Measurements from ENCODE around the gene CDKN2B-AS1. TPM values are rescaled to one million over a fixed set of nuclear protein-coding genes. Genes with fewer than 3 reads are reported as not detected.

CDKN2B-AS1 gene
- total RNA-seq, 4 donors from 2014 or later: 0.42 to 3.9 (median 0.69) TPM; not detected in 1

DNA sequence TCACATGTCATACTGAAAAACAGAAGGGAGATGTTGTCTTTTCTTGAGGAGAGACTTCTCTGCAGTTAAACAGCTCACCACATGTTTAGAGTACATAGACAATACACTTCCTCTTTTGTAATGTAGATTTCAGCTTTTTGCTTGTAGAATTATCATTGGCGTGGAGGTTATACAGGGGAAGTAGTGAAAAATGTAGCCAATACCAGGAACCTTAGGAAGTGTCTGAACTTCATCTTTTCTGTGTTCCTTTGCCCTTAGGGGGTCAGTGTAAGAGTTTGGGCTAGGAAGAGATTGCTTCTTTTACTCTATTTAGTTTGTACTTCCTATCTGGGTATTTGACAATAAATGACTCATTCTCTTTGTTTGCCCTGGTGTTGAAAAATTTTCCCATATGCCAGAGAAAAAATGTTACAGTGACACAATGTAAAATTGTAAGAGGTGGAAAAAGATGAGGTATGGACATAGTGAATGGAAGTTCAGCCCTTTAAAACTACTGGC, 35.6 kb downstream of the CDKN2B-AS1 start:
- peak; percentile 57 for ATAC-seq
- no peaks in the 10 kb centered on the region for H3K4me1 ChIP-seq
- no peaks in the 10 kb centered on the region for H3K9me3 ChIP-seq
- peaks cover 3% of the 10 kb centered on the region for H3K27me3 ChIP-seq
- no peaks in the 10 kb centered on the region for H3K36me3 ChIP-seq
- no peak overlapping the region for H3K4me3 ChIP-seq
- 45 to 60% methylated on average over 1 of the region's 1 CpG for WGBS, 2 donors (ENCODE audit: low coverage in 1 of 2)
- H3K27ac ChIP-seq: no peak overlapping the region
- no peak for TF ChIP-seq POLR2A (IDR thresholded peaks at IDR 0.05)

DNA sequence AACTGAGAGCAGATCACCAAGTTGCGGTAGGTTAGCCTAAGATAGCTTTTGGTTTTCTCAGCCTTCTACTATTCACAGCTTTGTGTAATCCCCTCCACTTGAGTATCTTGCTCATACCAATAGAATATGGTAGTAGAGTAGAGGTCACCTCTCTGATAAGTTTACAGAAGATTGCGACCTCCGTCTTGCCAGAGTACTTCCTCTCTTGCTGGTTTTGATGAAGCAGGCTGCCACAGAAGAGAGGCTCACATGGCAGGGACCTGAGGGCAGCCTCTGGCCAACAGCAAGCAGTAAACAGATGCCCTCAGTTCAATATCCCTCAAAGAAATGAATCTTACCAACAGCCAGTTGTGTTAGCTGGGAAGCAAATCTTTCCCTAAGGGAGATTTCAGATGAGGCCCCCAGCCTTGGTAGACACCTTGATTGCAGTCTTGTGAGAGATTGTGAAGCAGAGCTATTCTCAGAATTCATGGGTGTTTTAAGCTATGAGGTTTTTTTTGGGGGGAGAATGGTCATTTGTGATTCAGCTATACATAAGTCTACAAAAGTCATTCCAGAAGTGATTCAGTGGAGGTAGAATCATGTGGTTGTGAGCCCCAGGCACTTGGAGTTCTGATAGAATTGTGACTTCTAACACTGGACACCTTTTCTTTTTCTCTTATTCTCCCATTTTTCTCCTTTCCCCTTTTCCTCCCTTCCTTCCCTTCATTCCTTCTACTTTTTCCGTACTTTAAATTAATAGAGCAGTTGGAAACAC, 37.2 kb downstream of the CDKN2B-AS1 start:
- Histone ChIP-seq H3K4me3 (no peak overlapping the region), H3K9me3 (no peaks in the 10 kb centered on the region), H3K4me1 (no peaks in the 10 kb centered on the region), H3K27me3 (peaks cover 3% of the 10 kb centered on the region), H3K36me3 (no peaks in the 10 kb centered on the region), H3K27ac (no peak overlapping the region)
- TF ChIP-seq EP300 (IDR thresholded peaks at IDR 0.05): no peak
- TF ChIP-seq, protein P1, sequence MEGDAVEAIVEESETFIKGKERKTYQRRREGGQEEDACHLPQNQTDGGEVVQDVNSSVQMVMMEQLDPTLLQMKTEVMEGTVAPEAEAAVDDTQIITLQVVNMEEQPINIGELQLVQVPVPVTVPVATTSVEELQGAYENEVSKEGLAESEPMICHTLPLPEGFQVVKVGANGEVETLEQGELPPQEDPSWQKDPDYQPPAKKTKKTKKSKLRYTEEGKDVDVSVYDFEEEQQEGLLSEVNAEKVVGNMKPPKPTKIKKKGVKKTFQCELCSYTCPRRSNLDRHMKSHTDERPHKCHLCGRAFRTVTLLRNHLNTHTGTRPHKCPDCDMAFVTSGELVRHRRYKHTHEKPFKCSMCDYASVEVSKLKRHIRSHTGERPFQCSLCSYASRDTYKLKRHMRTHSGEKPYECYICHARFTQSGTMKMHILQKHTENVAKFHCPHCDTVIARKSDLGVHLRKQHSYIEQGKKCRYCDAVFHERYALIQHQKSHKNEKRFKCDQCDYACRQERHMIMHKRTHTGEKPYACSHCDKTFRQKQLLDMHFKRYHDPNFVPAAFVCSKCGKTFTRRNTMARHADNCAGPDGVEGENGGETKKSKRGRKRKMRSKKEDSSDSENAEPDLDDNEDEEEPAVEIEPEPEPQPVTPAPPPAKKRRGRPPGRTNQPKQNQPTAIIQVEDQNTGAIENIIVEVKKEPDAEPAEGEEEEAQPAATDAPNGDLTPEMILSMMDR (IDR thresholded peaks at IDR 0.05): no peak
- no peak for TF ChIP-seq POLR2A (IDR thresholded peaks at IDR 0.05)
- no peak for TF ChIP-seq POLR2AphosphoS5 (IDR thresholded peaks at IDR 0.05)
- WGBS, 2 donors (ENCODE audit: low coverage in 1 of 2): 75 to 81% methylated on average over 3 of the region's 4 CpGs
- ATAC-seq: no peak

DNA sequence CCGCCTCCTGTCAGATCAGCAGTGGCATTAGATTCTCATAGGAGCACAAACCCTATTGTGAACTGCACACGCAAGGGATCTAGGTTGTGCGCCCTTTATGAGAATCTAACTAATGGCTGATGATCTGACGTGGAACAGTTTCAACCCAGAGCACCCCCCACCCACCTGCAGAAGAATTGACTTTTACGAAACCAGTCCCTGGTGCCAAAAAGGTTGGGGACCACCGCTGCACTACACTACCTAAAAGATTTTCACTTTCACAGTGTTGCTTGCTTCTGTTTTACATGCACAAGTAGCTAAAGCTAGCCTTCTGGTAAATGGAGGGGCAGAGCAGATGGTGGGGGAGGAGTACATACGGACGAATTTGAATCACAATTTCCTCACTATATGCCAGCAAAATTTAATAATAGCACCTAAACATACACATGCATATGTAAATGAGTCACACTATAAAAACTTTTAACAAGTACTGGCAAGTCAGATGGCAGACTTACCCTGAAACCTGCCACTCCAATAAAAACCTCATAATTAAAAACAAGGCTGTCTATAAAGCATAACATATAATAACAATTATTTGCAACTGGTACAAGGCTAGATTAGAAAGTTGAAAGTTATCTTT, 38.5 kb downstream of the CDKN2B-AS1 start:
- ATAC-seq: no peak
- H3K4me3 ChIP-seq: no peak overlapping the region
- no peak overlapping the region for H3K27ac ChIP-seq
- no peaks in the 10 kb centered on the region for H3K27me3 ChIP-seq
- H3K36me3 ChIP-seq: no peaks in the 10 kb centered on the region
- WGBS, 2 donors (ENCODE audit: low coverage in 1 of 2): 62 to 82% methylated on average over 6 of the region's 8 CpGs
- no peak for TF ChIP-seq EP300 (IDR thresholded peaks at IDR 0.05)
- TF ChIP-seq, protein P1 (IDR thresholded peaks at IDR 0.05): no peak
- no peak for TF ChIP-seq POLR2AphosphoS5 (IDR thresholded peaks at IDR 0.05)
- TF ChIP-seq POLR2A (IDR thresholded peaks at IDR 0.05): no peak
- no peaks in the 10 kb centered on the region for H3K9me3 ChIP-seq
- peaks cover 0 to 11% (median 0%) of the 10 kb centered on the region in 3 donors for H3K4me1 ChIP-seq

DNA sequence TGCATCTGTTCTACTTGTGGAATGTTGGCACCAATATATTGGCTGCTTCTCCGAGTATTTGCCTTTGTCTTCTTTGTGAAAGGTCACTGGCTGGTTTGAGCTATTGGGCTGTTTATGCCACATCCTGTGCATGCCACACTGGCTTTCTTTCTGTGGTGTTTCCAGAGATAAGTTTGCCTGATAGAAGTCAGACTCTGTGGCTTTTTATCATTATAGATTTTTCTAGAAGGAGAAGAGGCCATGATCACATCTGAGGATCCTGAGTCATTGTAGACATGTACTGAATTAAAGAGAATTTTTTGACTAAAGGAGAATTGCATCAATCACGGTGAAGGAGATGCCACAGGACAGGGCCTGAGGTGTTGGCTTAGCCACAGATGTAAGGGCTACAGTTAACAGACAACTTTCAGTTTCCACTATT, 41.0 kb downstream of the CDKN2B-AS1 start:
- H3K4me3 ChIP-seq: no peak overlapping the region
- H3K27ac ChIP-seq: no peak overlapping the region
- WGBS, 2 donors (ENCODE audit: low coverage in 1 of 2): 81 to 89% methylated on average over 2 of the region's 2 CpGs
- peaks cover 0 to 14% (median 0%) of the 10 kb centered on the region in 3 donors for H3K4me1 ChIP-seq
- ATAC-seq: no peak
- no peaks in the 10 kb centered on the region for H3K36me3 ChIP-seq
- H3K9me3 ChIP-seq: no peaks in the 10 kb centered on the region
- H3K27me3 ChIP-seq: no peaks in the 10 kb centered on the region
- TF ChIP-seq EP300 (IDR thresholded peaks at IDR 0.05) (no peak), POLR2AphosphoS5 (IDR thresholded peaks at IDR 0.05) (no peak)

DNA sequence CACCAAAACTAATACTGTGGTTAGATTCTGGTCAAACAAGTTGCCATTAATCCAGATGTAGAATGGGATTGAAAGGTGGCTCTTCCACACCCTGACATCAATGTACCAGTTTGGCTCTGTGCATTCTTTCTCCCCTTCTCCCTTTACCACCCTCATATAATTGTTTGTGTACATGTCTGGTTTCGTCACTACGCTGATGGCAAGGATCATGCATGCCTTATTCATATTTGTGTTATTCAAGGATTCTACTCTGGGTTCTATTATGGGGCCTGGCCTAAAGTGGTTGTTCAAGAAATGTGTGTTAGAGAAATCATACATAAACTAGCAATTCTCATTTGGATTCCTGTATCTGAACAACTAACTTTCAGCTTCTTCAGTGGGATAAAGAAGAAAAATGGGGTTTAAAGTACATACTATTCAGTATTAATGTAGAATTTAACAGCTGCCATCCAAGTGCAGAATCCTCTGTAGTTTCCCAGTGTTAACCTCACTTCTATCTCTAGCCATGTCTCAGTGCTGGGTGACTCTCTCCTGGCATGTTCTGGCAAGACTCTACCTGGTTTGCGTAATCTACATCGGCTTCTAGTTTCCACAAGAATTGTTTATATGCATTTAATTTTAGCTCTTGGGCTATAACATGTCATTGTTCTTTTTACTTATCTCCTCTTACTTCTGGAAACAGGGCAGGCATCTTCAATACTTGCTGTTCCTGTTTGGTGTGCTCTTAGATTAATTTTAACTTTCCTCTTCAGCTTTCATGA, 42.5 kb downstream of the CDKN2B-AS1 start:
- Histone ChIP-seq H3K9me3 (no peaks in the 10 kb centered on the region), H3K36me3 (no peaks in the 10 kb centered on the region), H3K27ac (no peak overlapping the region), H3K4me1 (peaks cover 0 to 14% (median 0%) of the 10 kb centered on the region in 3 donors), H3K4me3 (no peak overlapping the region), H3K27me3 (no peaks in the 10 kb centered on the region)
- TF ChIP-seq EP300 (IDR thresholded peaks at IDR 0.05) (no peak), POLR2AphosphoS5 (IDR thresholded peaks at IDR 0.05) (no peak), POLR2A (IDR thresholded peaks at IDR 0.05) (no peak)
- TF ChIP-seq, protein P1 (IDR thresholded peaks at IDR 0.05): no peak
- ATAC-seq: no peak
- 77 to 94% methylated on average over 4 of the region's 4 CpGs for whole genome bisulfite sequencing, 2 donors (ENCODE audit: low coverage in 1 of 2)
